WERI-Rb-1 (cell line): ENCODE measurements around the gene ASB10.

ENCODE experiments used
- DNase-seq: peaks from one replicate; pipeline ENCODE4 v3.0.0-alpha.2; 2020
- H3K27ac ChIP-seq: fragments of 250-450 bp; sonication (Bioruptor Pico); 2 replicates; pipeline ENCODE4 v1.5.1; 2020; ENCODE audit warnings: mild to moderate bottlenecking, moderate library complexity
- H3K27me3 ChIP-seq: fragments of 250-450 bp; sonication (Bioruptor Pico); 2 replicates; pipeline ENCODE4 v1.5.1; 2021; ENCODE audit warnings: mild to moderate bottlenecking, low read depth, moderate library complexity; ENCODE audit not compliant: insufficient read depth, severe bottlenecking
- H3K36me3 ChIP-seq: fragments of 250-450 bp; sonication (Bioruptor Pico); 2 replicates; pipeline ENCODE4 v1.5.1; 2020; ENCODE audit warnings: mild to moderate bottlenecking, moderate library complexity
- H3K4me3 ChIP-seq: 2 replicates; pipeline ENCODE4 v1.5.1; 2011; ENCODE audit warnings: low read depth, mild to moderate bottlenecking, control low read depth, low read length
- H3K9me3 ChIP-seq: fragments of 250-450 bp; sonication (Bioruptor Pico); 2 replicates; pipeline ENCODE4 v1.5.1; 2021; ENCODE audit warnings: mild to moderate bottlenecking, moderate library complexity; ENCODE audit not compliant: severe bottlenecking
- CTCF ChIP-seq: IDR thresholded peaks from 2 replicates; pipeline ENCODE4 v1.5.1; 2011; ENCODE audit warnings: low read depth, mild to moderate bottlenecking, control low read depth, inconsistent platforms, low read length

ASB10 gene

GRCh38 chr7:151232091-151232916 is 45.3 kb upstream of the ASB10 start, which contains the start of gene CHPF2:
CHPF2 (plus strand) TSS chr7:151232483; CDS start chr7:151234012, 1,529 bp downstream.
- DNase-seq = peak; percentile 91
- Histone ChIP-seq H3K9me3 (no peaks in the 10 kb centered on the region), H3K27ac (peak within 1 kb of the TSS; percentile 59), H3K4me3 (peak within 1 kb of the TSS; percentile 79), H3K27me3 (no peaks in the 10 kb centered on the region), H3K36me3 (peaks cover 18% of the 10 kb centered on the region)
- TF ChIP-seq CTCF = no peak

- Histone ChIP-seq H3K27me3 (no peaks in the 10 kb centered on the region), H3K4me3 (no peak overlapping the region), H3K9me3 (no peaks in the 10 kb centered on the region), H3K27ac (no peak overlapping the region), H3K36me3 (peaks cover 14% of the 10 kb centered on the region)
- TF ChIP-seq CTCF = no peak
- no peak for DNase-seq
Measured at GRCh38 chr7:151231080-151231479, 44.0 kb upstream of the ASB10 start.

- Histone ChIP-seq H3K36me3 (peaks cover 13% of the 10 kb centered on the region), H3K27ac (no peak overlapping the region), H3K27me3 (no peaks in the 10 kb centered on the region), H3K4me3 (no peak overlapping the region), H3K9me3 (no peaks in the 10 kb centered on the region)
- no peak for DNase-seq
- TF ChIP-seq CTCF = no peak
Measured at GRCh38 chr7:151229249-151229648, 42.2 kb upstream of the ASB10 start.

GRCh38 chr7:151228024-151228866 is 41.2 kb upstream of the ASB10 start:
- no peak for DNase-seq
- peak overlapping the region; percentile 78 for H3K27ac ChIP-seq
- H3K27me3 ChIP-seq = no peaks in the 10 kb centered on the region
- H3K36me3 ChIP-seq = peaks cover 23% of the 10 kb centered on the region
- no peak for TF ChIP-seq CTCF
- no peaks in the 10 kb centered on the region for H3K9me3 ChIP-seq
- H3K4me3 ChIP-seq = peak overlapping the region; percentile 61

GRCh38 chr7:151226875-151227782 is 40.1 kb upstream of the ASB10 start, which contains the start of gene ABCF2:
ABCF2 (minus strand) TSS chr7:151227205; CDS start chr7:151226458, 747 bp downstream.
- Histone ChIP-seq H3K36me3 (peaks cover 34% of the 10 kb centered on the region), H3K27ac (peak within 1 kb of the TSS; percentile 78), H3K4me3 (peak within 1 kb of the TSS; percentile 78), H3K9me3 (no peaks in the 10 kb centered on the region), H3K27me3 (no peaks in the 10 kb centered on the region)
- 0 out of 2 replicates have a peak, but pooled peaks have one; percentile 7 for TF ChIP-seq CTCF
- peak; percentile 100 for DNase-seq
